Fibroblast of lung (primary cell): ENCODE measurements around the gene BECN2. TPM values are rescaled to one million over a fixed set of nuclear protein-coding genes. Genes with fewer than 3 reads are reported as not detected.

Experiments used
- DNase-seq, 2 donors: peaks; one replicate each; pipeline versions ENCODE4 v3.0.0 to v3.0.0-alpha.2; 2010; ENCODE audit warnings: low read depth in 2 of 2
- H2AFZ ChIP-seq: 2 replicates; pipeline ENCODE4 v1.5.1; 2012; ENCODE audit warnings: low read length, control low read depth, inconsistent platforms
- H3K27ac ChIP-seq: 2 replicates; pipeline ENCODE4 v1.5.1; 2011; ENCODE audit warnings: low read length, control low read depth; ENCODE audit not compliant: insufficient read depth
- H3K27me3 ChIP-seq: 2 replicates; pipeline ENCODE4 v1.5.1; 2011; ENCODE audit warnings: mild to moderate bottlenecking, low read length; ENCODE audit not compliant: control insufficient read depth, insufficient read depth
- H3K36me3 ChIP-seq: 2 replicates; pipeline ENCODE4 v1.5.1; 2011; ENCODE audit warnings: low read length; ENCODE audit not compliant: control insufficient read depth, insufficient read depth
- H3K4me1 ChIP-seq: 2 replicates; pipeline ENCODE4 v1.5.1; 2011; ENCODE audit warnings: low read length; ENCODE audit not compliant: control insufficient read depth, insufficient read depth; ENCODE audit errors: extremely low read depth
- H3K4me2 ChIP-seq: 2 replicates; pipeline ENCODE4 v1.5.1; 2011; ENCODE audit warnings: low read length, control low read depth; ENCODE audit not compliant: insufficient read depth; ENCODE audit errors: extremely low read depth
- H3K4me3 ChIP-seq, 4 experiments: fragments of 200-600 bp in 1 of 4; sonication (generic) in 1 of 4; replicated peaks in 1 of 4; 2 replicates each; pipeline ENCODE4 v1.5.1; 2011 to 2016; ENCODE audit warnings: low read length in 4 of 4, low read depth in 3 of 4, mild to moderate bottlenecking in 3 of 4, control low read depth in 2 of 4, inconsistent platforms in 1 of 4, mixed read lengths in 1 of 4; ENCODE audit not compliant: insufficient read depth in 1 of 4; ENCODE audit errors: control extremely low read depth in 1 of 4
- H3K79me2 ChIP-seq: 2 replicates; pipeline ENCODE4 v1.5.1; 2012; ENCODE audit warnings: mild to moderate bottlenecking, low read length, inconsistent platforms; ENCODE audit not compliant: control insufficient read depth, insufficient read depth
- H3K9ac ChIP-seq: 2 replicates; pipeline ENCODE4 v1.5.1; 2011; ENCODE audit warnings: mild to moderate bottlenecking, low read length, control low read depth; ENCODE audit not compliant: insufficient read depth
- H3K9me3 ChIP-seq: 2 replicates; pipeline ENCODE4 v1.5.1; 2012; ENCODE audit warnings: low read depth, low read length; ENCODE audit not compliant: control insufficient read depth, insufficient read depth
- H4K20me1 ChIP-seq: 2 replicates; pipeline ENCODE4 v1.5.1; 2011; ENCODE audit warnings: low read length; ENCODE audit not compliant: control insufficient read depth, insufficient read depth; ENCODE audit errors: extremely low read depth
- CTCF ChIP-seq, 2 donors: IDR thresholded peaks in 1 of 2; conservative IDR thresholded peaks in 1 of 2; 1 replicate in 1 of 2; 2 replicates in 1 of 2; pipeline ENCODE4 v1.5.1; 2011 to 2012; ENCODE audit warnings: low read length in 2 of 2, control low read depth in 1 of 2, inconsistent platforms in 1 of 2, low read depth in 1 of 2, mild to moderate bottlenecking in 1 of 2
- EZH2 ChIP-seq: IDR thresholded peaks from 2 replicates; pipeline ENCODE4 v1.5.1; 2012; ENCODE audit warnings: low read length, control low read depth, mild to moderate bottlenecking; ENCODE audit errors: missing control alignments
- polyA plus RNA-seq, 2 donors: library from polyadenylated mRNA; depleted of rRNA in 1 of 2; stranded (reverse) in 1 of 2; unstranded in 1 of 2; fragments of >200 nt; gene quantifications; 2 replicates each; pipeline ENCODE4 v1.2.1, GENCODE V29; 2011 to 2012; ENCODE audit warnings: missing spikeins in 1 of 2
- total RNA-seq: library from RNA; depleted of rRNA; stranded (reverse); fragments of >200 nt; gene quantifications from 2 replicates; pipeline ENCODE4 v1.2.1, GENCODE V29; 2014

BECN2 gene
- total and polyA plus RNA-seq, 2 donors (not counting 1 experiment from before 2014, with no cell fraction given): not detected

GRCh38 chr1:242004751-242005495 is 47.4 kb downstream of the BECN2 start:
- H4K20me1 ChIP-seq: no peaks in the 10 kb centered on the region
- no peak overlapping the region for H3K9ac ChIP-seq
- H3K4me1 ChIP-seq: no peaks in the 10 kb centered on the region
- no peak overlapping the region for H3K4me3 ChIP-seq
- TF ChIP-seq CTCF (conservative IDR thresholded peaks at IDR 0.05 in 1 of 2, IDR thresholded peaks at IDR 0.05 in 1 of 2; ENCODE audit: low read depth in 1 of 2, low read length in 2 of 2) (no peak), EZH2 (no peak)
- H3K27ac ChIP-seq: no peak overlapping the region
- peak in 1 of 2 donors; percentile 36 for DNase-seq
- no peaks in the 10 kb centered on the region for H3K36me3 ChIP-seq
- H3K4me2 ChIP-seq: no peak overlapping the region
- no peaks in the 10 kb centered on the region for H3K27me3 ChIP-seq
- no peaks in the 10 kb centered on the region for H3K79me2 ChIP-seq
- no peak overlapping the region for H2AFZ ChIP-seq
- no peaks in the 10 kb centered on the region for H3K9me3 ChIP-seq

- Histone ChIP-seq H3K9ac (no peak overlapping the region), H2AFZ (no peak overlapping the region), H3K4me1 (no peaks in the 10 kb centered on the region), H3K4me3 (no peak overlapping the region), H3K27ac (no peak overlapping the region), H3K36me3 (no peaks in the 10 kb centered on the region), H3K27me3 (no peaks in the 10 kb centered on the region), H3K4me2 (no peak overlapping the region), H3K79me2 (no peaks in the 10 kb centered on the region), H3K9me3 (no peaks in the 10 kb centered on the region), H4K20me1 (no peaks in the 10 kb centered on the region)
- peak in 1 of 2 donors; percentile 71 for DNase-seq
- TF ChIP-seq CTCF (conservative IDR thresholded peaks at IDR 0.05 in 1 of 2, IDR thresholded peaks at IDR 0.05 in 1 of 2; ENCODE audit: low read depth in 1 of 2, low read length in 2 of 2) (no peak), EZH2 (no peak)
These were observed 48.4 kb downstream of the BECN2 start for GRCh38 chr1:242005866-242006535.

- Histone ChIP-seq H3K4me1 (no peaks in the 10 kb centered on the region), H3K36me3 (no peaks in the 10 kb centered on the region), H3K4me2 (no peak overlapping the region), H3K4me3 (no peak overlapping the region), H3K9me3 (no peaks in the 10 kb centered on the region), H3K9ac (no peak overlapping the region), H3K27ac (no peak overlapping the region), H3K27me3 (no peaks in the 10 kb centered on the region), H3K79me2 (no peaks in the 10 kb centered on the region), H4K20me1 (no peaks in the 10 kb centered on the region), H2AFZ (no peak overlapping the region)
- DNase-seq: no peak
- TF ChIP-seq EZH2 (no peak), CTCF (conservative IDR thresholded peaks at IDR 0.05 in 1 of 2, IDR thresholded peaks at IDR 0.05 in 1 of 2; ENCODE audit: low read depth in 1 of 2, low read length in 2 of 2) (no peak)
These were observed 49.4 kb downstream of the BECN2 start for GRCh38 chr1:242006976-242007375.
